GM18526 (cell line): ENCODE data around the gene UBXN11.

Source experiments
- POLR2A ChIP-seq: IDR thresholded peaks from 3 replicates; pipeline ENCODE4 v1.6.1; 2011; ENCODE audit not compliant: insufficient read length; ENCODE audit errors: extremely low read depth

The UBXN11 gene

GRCh38 chr1:26275580-26276431 lies 30.6 kb downstream of the UBXN11 start:
- TF ChIP-seq POLR2A, result no peak

GRCh38 chr1:26274801-26275425 lies 31.5 kb downstream of the UBXN11 start:
- TF ChIP-seq POLR2A, result no peak

- TF ChIP-seq POLR2A, result no peak
Measured at GRCh38 chr1:26269198-26269550, 37.3 kb downstream of the UBXN11 start.

- TF ChIP-seq POLR2A, result no peak
Measured at GRCh38 chr1:26268290-26269197, 37.9 kb downstream of the UBXN11 start.

GRCh38 chr1:26265405-26265804 lies 41.0 kb downstream of the UBXN11 start:
- no peak for TF ChIP-seq POLR2A

GRCh38 chr1:26263212-26263611 lies 43.2 kb downstream of the UBXN11 start:
- TF ChIP-seq POLR2A, result no peak

GRCh38 chr1:26259578-26259977 lies 46.9 kb downstream of the UBXN11 start:
- TF ChIP-seq POLR2A, result no peak

GRCh38 chr1:26259005-26259404 lies 47.4 kb downstream of the UBXN11 start:
- TF ChIP-seq POLR2A, result no peak

GRCh38 chr1:26257222-26257621 lies 49.2 kb downstream of the UBXN11 start:
- no peak for TF ChIP-seq POLR2A

GRCh38 chr1:26254404-26254803 lies 52.0 kb downstream of the UBXN11 start:
- no peak for TF ChIP-seq POLR2A

- TF ChIP-seq POLR2A, result no peak
Measured at GRCh38 chr1:26252718-26253117, 53.7 kb downstream of the UBXN11 start.

GRCh38 chr1:26239936-26240335 lies 66.5 kb downstream of the UBXN11 start:
- no peak for TF ChIP-seq POLR2A

GRCh38 chr1:26237230-26237966 lies 69.0 kb downstream of the UBXN11 start:
- no peak for TF ChIP-seq POLR2A

GRCh38 chr1:26234644-26235370 lies 71.6 kb downstream of the UBXN11 start:
- no peak for TF ChIP-seq POLR2A
